ENCODE data around the gene CR1.
"Not testable (repeated sequence)": the region's sequence is repeated elsewhere in the genome, so short reads cannot be mapped to it uniquely, and the experiment has no call there.

CR1 gene

DNA sequence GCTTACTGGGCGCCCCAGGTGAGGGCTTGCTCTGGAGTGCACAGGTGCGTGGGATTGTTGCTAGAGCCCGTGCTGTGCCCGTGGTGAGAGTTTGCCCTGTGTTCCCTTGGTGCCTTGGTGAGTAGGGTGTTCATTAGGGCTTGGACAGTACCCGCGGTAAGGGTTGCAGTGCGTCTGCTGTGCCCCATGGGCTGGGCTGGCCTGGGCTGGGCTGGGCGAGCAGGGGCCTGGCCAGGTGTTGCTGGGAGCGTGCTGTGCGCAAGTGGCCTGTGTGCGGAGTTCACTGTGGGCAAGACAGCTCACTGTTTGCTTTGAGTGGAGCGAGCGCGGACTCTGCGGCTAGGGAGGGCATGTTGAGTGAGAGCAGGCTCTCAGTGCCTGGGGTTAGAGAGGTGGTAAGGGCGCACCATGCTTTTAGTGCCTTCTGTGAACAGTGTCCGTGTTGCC is 149.7 kb downstream of the CR1 start:
- no peak for DNase-seq

- DNase-seq, result no peak
Observed at GRCh38 chr1:207646171-207646570, 150.2 kb downstream of the CR1 start.

DNA sequence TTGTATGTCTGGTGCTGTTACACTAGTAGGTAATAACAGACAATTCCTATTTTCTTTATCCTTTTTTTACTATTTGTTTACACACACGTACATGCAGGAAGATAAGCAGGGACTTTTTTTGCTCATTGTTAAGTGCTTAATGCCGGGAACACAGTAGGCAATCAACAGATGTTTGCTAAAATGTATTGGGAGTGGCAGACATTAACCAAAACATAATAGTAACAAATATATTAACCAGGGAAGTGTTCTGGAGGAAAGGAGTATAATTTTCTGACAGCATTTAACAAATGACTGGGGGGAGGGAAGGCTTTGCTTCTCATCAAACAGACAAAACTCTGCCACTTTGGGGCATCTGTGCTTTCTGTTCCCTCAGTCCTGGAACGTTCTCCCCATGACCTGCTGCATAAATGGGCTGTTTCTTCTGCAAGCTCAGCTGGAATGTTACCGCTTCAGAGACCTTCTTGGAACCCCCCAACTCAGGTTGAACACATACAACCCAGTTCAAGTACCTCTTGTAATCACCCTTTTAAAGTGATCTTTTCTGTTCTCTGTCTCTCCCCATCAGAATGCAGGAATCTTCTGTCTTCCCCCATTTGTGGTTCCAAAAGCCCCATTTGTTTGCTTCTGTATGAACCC is 151.1 kb downstream of the CR1 start:
- no peak for DNase-seq

- DNase-seq, result no peak
Observed at GRCh38 chr1:207647671-207648333, 151.8 kb downstream of the CR1 start.

DNA sequence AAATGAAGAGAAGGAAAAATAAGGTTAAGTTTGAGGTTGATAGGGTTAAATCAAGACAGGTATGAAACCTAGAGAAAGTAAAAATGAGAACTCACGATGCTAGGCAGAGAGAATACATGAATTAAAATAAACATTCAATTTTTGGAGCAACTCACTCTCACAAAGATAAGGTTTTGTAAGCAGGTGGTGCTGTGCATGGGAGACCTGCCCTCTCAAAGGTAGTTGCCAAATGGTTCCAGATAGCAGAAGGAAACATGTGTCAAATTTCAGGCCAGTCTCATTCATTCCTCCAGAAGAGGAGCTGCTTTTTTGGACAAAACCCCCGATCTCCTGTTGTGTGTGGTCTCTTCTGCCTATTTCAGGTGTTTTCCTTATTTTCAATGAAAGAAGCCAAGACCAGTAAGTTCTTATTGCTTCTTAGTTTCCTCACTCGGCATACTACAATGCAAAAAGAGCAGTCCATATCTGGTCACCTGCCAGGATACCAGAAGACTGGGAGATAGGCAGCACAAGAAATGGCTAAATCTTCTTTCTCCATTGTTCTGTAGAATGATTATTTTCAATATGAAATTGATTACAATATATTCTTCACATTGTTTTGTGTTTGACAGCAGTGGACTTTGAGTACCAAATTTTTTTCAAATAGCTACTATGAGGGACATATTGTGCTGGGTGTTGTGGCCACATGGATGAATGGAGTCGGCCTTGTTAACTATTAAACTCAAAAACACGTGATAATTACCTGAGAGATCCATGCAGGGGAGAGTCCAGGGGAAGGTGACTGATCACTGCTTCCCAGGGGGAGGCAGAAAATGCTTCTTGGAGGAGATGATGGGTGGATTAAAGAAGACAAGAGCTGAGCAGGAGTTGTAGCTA is 152.6 kb downstream of the CR1 start:
- no peak for DNase-seq

DNA sequence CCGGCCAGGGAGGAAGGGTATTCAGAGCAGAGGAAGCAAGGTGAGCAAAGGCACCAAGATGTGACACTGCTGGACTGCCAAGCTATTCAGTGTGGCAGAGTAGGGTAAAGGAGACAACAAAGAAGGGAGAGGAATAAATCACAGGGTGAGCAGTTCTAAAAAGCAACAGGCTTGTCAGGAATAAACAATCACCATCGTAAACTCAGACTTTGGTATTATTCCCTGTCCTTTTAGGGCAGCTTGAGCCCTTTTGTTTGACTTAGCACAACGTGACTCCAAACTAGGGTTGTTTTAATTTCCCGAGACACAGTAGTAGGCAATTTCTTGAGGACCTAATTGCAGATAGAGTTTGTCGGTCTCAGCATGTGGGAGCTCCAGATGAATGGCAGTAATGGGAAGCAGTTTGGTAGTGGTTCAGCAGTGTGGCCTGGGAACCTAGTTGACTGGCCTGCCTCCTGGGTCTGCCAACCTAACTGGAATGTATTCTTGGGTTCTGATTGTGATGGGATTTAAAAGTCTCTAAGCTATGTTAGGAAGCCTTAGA is 153.3 kb downstream of the CR1 start:
- peak; percentile 49 for DNase-seq

DNA sequence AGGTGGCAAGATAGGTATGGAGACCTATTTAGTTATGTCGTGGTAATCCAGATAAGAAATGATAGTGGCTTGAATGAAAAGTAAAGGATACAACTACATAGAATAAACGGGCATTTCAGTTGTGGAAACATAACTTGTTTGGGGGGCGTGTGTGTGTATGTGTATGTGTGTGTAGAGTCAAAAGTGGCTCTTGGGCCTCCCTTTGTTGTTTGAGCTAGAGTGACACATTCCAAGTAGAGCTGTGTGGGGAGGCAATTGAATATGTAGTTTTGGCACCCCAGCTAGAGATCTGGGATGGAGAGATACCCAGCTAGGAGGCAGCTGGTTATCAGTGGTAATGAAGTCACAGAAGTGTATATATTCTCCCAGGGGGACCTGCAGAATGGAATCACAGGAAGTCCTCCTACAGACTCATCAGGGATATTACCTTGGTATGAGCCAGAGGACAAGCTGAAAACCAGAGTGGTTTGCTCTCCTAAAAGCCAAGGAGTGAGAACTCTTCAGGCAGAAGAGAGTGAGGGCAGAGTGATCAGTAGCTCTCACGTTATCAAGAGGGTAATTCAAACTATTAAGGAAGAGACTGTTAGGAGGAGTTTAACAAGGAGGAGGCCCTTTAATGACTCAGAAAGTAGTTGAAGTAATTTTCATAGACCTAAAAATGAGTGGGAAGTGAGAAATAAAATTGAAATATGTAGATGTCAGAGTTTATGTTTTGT is 154.1 kb downstream of the CR1 start:
- DNase-seq, result no peak

GRCh38 chr1:207651583-207651982 is 155.6 kb downstream of the CR1 start:
- no peak for DNase-seq

DNA sequence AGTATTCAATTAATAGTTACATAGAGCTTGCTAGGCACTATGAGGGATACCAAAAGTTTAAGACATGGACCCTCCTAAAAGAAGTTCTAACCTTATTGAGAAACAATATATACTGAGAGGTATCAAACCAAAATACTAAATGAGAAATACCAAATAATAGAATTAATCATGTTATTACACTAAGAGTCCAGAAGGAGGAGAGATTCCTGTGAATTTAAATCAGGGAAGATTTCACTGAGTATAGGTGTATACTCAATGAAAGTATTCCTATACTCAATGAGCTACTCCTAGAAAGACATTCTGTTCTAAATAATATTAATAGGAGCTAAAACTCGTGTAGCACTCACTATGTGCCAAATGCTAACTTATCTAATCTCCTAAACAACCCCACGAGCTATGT is 158.4 kb downstream of the CR1 start:
- DNase-seq, result no peak

DNA sequence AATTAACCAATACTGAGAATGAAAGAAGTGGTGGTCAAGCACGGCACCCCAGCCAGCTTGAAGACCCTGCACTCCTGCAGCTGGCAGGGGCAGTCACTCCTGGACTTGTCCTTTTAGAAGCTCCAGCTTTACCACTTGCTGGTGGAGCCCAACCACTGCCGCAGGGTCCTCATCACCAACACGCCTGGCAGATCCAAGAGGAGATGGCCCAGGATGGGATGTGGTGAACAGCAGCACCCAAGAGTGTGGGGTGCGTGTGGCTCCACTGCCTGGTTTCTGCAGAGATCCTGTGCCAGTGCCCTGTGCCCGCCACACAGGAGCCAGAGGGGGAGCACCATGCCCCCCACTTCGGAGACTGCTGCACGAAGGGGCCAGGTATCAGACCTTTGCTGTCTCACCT is 162.5 kb downstream of the CR1 start:
- DNase-seq, result no peak

DNA sequence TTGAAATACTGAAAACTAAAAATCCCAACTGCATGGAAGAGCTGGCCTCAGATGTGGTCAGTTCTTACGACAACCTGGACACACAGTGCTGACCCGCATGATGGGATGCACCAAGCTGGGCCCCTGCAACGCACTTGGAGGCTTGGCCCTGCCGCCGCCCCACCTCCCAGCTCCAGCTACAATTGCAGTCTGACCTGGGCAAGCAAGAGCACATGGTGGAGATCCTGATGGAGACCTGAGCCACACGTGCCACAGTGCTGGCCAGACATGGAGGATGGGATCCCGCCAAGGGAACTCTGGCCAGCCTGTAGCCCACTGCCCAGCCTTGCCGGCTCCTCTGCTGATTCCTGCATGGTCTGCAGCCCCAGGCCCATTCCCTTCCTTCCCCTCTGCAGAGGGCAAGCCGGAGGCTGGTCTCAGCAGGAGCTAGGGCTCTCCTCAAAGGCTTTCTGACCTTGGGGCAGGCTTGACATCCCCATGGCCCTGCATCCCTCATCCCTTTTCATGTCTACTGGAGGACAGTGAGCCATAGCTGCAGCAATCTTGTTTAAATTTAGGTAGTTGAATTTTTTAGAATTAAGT is 163.0 kb downstream of the CR1 start:
- no peak for DNase-seq

DNA sequence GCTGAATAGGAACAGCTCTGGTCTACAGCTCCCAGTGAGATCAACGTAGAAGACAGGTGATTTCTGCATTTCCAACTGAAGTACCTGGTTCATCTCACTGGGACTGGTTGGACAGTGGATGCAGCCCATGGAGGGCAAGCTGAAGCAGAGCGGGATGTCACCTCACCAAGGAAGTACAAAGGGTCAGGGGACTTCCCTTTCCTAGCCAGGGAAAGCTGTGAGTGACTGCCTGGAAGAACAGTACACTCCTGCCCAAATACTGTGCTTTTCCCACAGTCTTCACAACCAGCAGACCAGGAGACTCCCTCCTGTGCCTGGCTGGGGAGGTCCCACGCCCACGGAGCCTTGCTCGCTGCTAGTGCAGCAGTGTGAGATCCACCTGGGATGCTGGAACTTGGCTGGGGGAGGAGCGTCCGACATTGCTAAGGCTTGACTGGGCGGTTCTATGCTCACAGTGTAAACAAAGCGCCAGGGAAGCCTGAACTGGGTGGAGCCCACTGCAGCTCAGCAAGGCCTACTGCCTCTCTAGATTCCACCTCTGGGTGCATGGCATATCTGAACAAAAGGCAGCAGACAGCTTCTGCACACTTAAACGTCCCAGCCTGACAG is 163.7 kb downstream of the CR1 start:
- peak; percentile 60 for DNase-seq

GRCh38 chr1:207661420-207661819 is 165.5 kb downstream of the CR1 start:
- DNase-seq, result not testable (repeated sequence)

DNA sequence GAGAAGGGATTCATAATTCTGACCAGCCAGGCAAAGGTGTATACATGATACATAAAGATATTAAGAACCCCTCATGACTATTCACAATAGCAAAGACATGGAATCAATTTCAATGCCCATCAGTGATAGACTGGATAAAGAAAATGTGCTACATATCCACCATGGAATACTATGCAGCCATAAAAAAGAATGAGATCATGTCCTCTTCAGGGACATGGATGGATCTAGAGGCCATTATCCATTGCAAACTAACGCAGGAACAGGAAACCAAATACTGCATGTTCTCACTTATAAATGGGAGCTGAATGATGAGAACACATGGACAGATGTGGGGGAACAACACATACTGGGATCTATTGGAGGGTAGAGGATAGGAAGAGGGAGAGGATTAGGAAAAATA is 170.4 kb downstream of the CR1 start:
- DNase-seq, result no peak

DNA sequence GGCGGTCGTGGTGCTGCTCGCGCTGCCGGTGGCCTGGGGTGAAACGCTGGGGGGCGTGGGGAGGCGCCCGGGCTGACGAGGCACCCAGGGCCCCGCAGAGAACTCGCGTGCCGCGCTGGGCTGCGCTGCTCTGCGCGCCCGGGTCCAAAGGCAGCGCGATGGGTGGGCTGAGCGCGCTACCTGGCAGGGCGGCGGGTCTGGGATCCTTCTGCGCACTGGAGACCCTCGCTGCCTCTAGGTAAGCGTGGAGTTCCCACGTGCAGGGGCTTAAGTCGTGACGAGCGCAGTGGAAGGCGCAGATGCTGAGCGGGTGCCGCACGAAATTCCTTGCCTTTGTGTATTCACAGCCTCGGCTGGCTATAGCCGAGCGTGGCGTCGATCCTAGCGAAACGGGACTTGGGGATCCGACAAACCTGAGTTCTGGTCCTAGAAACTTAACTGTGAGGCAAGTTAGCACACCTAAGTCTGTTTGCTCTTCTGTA is 173.6 kb downstream of the CR1 start:
- DNase-seq, result no peak

GRCh38 chr1:207670192-207670591 is 174.2 kb downstream of the CR1 start:
- no peak for DNase-seq

DNA sequence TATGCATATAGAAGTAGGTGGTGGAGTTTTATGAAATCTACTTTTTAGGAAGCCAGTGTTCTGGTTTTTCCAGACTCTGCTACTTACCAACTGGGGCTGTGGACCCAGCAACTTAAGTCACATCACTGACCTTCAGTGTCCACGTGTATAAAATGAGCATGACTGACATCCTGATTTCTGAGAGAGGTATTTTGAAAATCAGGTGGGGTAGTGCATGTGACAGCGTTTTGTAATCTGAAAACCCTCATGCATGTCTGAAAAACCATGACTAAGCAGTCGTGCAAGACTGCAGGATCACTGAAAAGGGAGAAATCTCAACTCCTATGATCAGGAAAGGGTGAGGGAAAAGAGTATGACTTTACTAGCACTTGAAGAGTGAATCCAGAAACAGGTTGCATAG is 175.0 kb downstream of the CR1 start:
- DNase-seq, result no peak

DNA sequence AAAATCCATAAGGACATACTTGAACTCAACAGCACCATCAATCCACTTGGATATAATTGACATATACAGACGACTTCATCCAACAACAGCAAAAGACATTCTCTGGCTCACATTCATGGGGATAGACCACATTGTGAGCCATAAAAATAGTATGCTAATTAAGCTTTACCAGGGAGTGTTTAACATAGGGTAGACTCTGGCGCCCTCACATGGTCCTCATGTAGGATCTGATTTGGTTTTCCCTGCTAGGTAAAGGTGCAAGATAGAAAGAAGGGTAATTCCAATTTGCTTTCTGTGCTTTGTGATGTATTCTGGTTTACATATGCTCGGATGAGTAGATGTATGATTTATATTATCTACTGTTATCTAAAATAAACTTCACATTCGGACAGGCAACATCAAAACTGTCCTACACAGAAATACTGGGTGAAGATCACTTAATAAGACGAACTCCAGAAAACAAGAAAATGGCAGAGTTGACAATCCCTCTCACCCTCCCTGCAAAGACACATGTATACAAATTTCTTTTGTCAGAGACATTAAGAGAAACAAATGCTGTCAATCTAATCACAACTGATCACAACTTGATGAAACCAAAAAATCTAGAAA is 176.7 kb downstream of the CR1 start:
- peak; percentile 68 for DNase-seq

DNA sequence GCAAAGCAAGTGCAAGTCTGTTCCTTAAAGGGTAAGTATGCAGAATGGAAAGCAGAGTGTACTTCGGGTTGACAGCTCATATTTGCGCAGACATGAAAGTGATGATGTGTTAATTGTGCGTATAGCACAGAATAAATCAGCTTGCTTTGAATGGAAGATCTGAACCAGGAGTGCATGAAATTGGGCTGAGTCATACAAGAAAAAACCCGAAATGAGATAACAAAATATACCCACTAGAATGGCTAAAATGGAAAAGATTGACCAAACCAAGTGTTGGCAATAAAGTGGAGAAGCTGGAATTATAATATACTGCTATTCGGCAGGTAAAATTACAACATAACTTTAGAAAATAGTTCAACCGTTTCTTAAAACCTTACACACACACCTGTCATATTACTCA is 177.4 kb downstream of the CR1 start:
- no peak for DNase-seq

- DNase-seq, result no peak
Observed at GRCh38 chr1:207676153-207676552, 180.2 kb downstream of the CR1 start.

GRCh38 chr1:207680590-207681388 is 184.8 kb downstream of the CR1 start:
- DNase-seq, result not testable (repeated sequence)
